Suprapubic skin (tissue), 4 donors: ENCODE data around the gene RANBP3L. TPM values are rescaled to one million over a fixed set of nuclear protein-coding genes. Genes with fewer than 3 reads are reported as not detected.

Source experiments
- DNase-seq, 2 donors: peaks; one replicate each; pipeline ENCODE4 v3.0.0-alpha.2; 2019; ENCODE audit warnings: low spot score in 2 of 2
- H3K27ac ChIP-seq: fragments of 200-600 bp; sonication (generic); one replicate; pipeline ENCODE4 v1.5.1; 2019
- H3K27me3 ChIP-seq: fragments of 200-600 bp; sonication (generic); one replicate; pipeline ENCODE4 v1.5.1; 2019
- H3K36me3 ChIP-seq: fragments of 200-600 bp; sonication (generic); one replicate; pipeline ENCODE4 v1.5.1; 2019
- H3K4me1 ChIP-seq: fragments of 200-600 bp; sonication (generic); one replicate; pipeline ENCODE4 v1.5.1; 2019
- H3K4me3 ChIP-seq: fragments of 200-600 bp; sonication (generic); one replicate; pipeline ENCODE4 v1.5.1; 2019; ENCODE audit warnings: mild to moderate bottlenecking
- H3K9me3 ChIP-seq: fragments of 200-600 bp; sonication (generic); one replicate; pipeline ENCODE4 v1.5.1; 2019
- EP300 ChIP-seq: sonication (generic); formaldehyde crosslinking; IDR thresholded peaks from one replicate; pipeline ENCODE4 v1.6.1; 2017; ENCODE audit warnings: antibody characterized with exemption
- POLR2A ChIP-seq, 2 donors: fragments of 450-650 bp; IDR thresholded peaks; one replicate each; pipeline ENCODE4 v1.6.1; 2017; ENCODE audit warnings: antibody characterized with exemption in 2 of 2, mild to moderate bottlenecking in 2 of 2, moderate library complexity in 2 of 2
- POLR2AphosphoS5 ChIP-seq, 3 donors: sonication (generic); formaldehyde crosslinking; IDR thresholded peaks; one replicate each; pipeline ENCODE4 v1.6.1; 2017; ENCODE audit warnings: antibody characterized with exemption in 3 of 3
- WGBS: methylation state at CpG from one replicate; pipeline ENCODE4 v1.1.5; 2018; 5-methylcytosine and 5-hydroxymethylcytosine counted together
- total RNA-seq, 4 donors: library from RNA; depleted of rRNA; stranded (reverse); fragments of >200 nt; gene quantifications; one replicate each; pipeline ENCODE4 v1.1.0, GENCODE V29; 2016
- TF ChIP-seq, protein P1 (sequence below), 2 donors: fragments of 200-600 bp in 1 of 2; fragments of 450-650 bp in 1 of 2; sonication (generic) in 1 of 2; IDR thresholded peaks; one replicate each; pipeline ENCODE4 v1.5.1; 2016 to 2019; ENCODE audit warnings: antibody characterized with exemption in 2 of 2, mild to moderate bottlenecking in 1 of 2, moderate library complexity in 1 of 2

The RANBP3L gene
- total RNA-seq, 4 donors from 2014 or later = 0.95 to 2.8 (median 1.5) TPM

DNA sequence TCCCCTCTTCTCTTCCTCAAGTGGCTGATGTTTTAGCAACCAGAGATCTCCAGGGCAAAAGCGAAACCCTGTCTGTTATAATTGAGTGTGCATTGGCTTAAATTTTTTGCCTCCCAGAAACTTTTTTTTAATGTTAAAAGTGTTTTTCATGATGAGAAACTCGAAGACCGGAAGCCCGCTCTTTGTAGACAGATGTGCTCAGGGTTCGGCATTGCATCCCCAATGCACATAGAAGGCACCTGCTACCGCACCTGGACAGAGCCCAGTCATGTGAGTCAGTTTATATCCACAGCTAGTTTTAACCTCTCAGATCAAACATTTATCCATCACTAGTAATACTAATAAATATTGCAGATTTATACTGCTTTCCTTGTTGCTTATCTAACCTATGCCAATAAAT, 40.5 kb downstream of the RANBP3L start:
- DNase-seq = no peak
- Histone ChIP-seq H3K4me1 (no peaks in the 10 kb centered on the region), H3K9me3 (no peaks in the 10 kb centered on the region), H3K4me3 (no peak overlapping the region), H3K36me3 (no peaks in the 10 kb centered on the region), H3K27ac (no peak overlapping the region), H3K27me3 (no peaks in the 10 kb centered on the region)
- TF ChIP-seq, protein P1, sequence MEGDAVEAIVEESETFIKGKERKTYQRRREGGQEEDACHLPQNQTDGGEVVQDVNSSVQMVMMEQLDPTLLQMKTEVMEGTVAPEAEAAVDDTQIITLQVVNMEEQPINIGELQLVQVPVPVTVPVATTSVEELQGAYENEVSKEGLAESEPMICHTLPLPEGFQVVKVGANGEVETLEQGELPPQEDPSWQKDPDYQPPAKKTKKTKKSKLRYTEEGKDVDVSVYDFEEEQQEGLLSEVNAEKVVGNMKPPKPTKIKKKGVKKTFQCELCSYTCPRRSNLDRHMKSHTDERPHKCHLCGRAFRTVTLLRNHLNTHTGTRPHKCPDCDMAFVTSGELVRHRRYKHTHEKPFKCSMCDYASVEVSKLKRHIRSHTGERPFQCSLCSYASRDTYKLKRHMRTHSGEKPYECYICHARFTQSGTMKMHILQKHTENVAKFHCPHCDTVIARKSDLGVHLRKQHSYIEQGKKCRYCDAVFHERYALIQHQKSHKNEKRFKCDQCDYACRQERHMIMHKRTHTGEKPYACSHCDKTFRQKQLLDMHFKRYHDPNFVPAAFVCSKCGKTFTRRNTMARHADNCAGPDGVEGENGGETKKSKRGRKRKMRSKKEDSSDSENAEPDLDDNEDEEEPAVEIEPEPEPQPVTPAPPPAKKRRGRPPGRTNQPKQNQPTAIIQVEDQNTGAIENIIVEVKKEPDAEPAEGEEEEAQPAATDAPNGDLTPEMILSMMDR (IDR thresholded peaks at IDR 0.05) = no peak
- 88% methylated on average over 6 of the region's 6 CpGs for WGBS

DNA sequence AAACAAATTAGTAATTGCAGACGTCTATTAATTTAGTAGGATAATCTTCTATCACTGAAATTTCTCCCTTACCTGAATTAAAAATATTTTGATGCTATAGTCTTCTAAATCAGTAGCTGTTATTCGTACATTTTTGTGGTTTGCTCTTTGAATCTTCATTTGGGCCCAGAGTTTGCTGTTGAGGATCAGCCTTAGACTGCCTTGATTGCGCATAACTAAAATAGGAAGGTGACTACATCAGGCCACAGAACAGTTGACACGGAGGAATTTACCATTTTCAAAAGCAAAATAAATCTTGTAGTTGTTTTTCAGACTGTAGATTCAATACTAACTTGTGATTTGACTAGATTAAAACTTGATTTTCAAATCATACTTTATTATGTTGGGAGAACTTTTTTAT, 48.1 kb downstream of the RANBP3L start:
- no peak for TF ChIP-seq POLR2A (IDR thresholded peaks at IDR 0.05)
- TF ChIP-seq, protein P1 (IDR thresholded peaks at IDR 0.05) = no peak
- TF ChIP-seq EP300 = no peak
- no peak for TF ChIP-seq POLR2AphosphoS5 (IDR thresholded peaks at IDR 0.05)
- 69% methylated on average over 4 of the region's 4 CpGs for WGBS
- H3K4me1 ChIP-seq = peaks cover 3% of the 10 kb centered on the region
- H3K27ac ChIP-seq = no peak overlapping the region
- H3K27me3 ChIP-seq = no peaks in the 10 kb centered on the region
- no peak overlapping the region for H3K4me3 ChIP-seq
- no peaks in the 10 kb centered on the region for H3K36me3 ChIP-seq
- DNase-seq = no peak
- H3K9me3 ChIP-seq = no peaks in the 10 kb centered on the region

DNA sequence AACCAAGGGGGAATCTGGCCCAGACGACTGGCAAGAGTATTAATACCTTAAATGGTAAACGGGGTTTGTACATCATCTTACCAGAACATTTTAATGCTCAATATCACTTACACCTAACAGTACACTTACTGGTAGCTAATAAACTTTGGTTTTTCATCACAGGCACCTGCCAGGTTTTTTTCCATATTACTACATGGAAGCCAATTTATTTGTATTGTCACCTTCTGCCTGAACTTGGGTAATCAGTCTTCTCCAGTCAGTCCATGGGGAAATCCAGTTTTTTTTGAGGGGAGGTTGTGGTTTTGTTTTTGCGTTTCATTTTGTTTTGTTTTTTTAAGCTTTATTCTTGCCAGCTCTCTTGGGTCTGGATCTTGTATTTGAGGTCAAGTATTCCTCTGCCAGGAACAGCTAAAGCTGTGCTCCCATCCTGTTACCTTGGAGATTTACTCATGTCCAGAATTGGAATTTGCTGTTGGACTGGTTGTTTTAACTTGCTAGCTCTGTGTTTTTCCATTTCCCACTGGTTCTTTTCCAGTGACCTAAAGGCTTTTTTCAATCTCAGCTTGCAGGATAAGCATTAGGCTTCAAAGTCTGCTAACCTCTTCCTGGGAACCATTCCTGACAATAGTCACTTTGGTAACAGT, 48.9 kb downstream of the RANBP3L start:
- WGBS = 71% methylated on average over 3 of the region's 3 CpGs
- H3K4me1 ChIP-seq = peaks cover 3% of the 10 kb centered on the region
- H3K9me3 ChIP-seq = no peaks in the 10 kb centered on the region
- no peak overlapping the region for H3K27ac ChIP-seq
- no peaks in the 10 kb centered on the region for H3K36me3 ChIP-seq
- TF ChIP-seq, protein P1 (IDR thresholded peaks at IDR 0.05) = no peak
- TF ChIP-seq POLR2A (IDR thresholded peaks at IDR 0.05) (no peak), EP300 (no peak), POLR2AphosphoS5 (IDR thresholded peaks at IDR 0.05) (no peak)
- no peak for DNase-seq
- no peak overlapping the region for H3K4me3 ChIP-seq
- H3K27me3 ChIP-seq = no peaks in the 10 kb centered on the region

DNA sequence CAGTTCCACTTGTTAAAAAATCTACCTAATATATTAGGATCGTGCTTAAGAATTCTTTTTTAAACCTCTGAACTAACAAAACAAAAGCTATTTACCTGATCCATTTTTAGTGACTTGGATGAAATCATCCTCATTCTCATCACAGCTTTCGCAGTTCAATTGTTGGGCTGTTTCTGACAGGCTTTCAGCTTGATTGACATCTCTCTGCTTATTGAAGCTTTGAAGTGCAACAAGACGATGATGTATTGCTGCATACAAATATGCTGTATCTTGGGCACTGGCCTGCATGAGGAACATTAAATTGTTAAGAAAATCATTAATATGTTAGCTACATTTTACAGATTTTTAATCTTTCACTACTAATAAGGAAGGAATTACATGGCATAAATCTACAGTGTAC, 50.5 kb downstream of the RANBP3L start:
- H3K4me1 ChIP-seq = peaks cover 3% of the 10 kb centered on the region
- TF ChIP-seq POLR2AphosphoS5 (IDR thresholded peaks at IDR 0.05) (no peak), EP300 (no peak), POLR2A (IDR thresholded peaks at IDR 0.05) (no peak)
- TF ChIP-seq, protein P1 (IDR thresholded peaks at IDR 0.05) = no peak
- no peaks in the 10 kb centered on the region for H3K27me3 ChIP-seq
- H3K9me3 ChIP-seq = no peaks in the 10 kb centered on the region
- WGBS = 89% methylated on average over 3 of the region's 3 CpGs
- no peak overlapping the region for H3K4me3 ChIP-seq
- H3K27ac ChIP-seq = no peak overlapping the region
- DNase-seq = no peak
- no peaks in the 10 kb centered on the region for H3K36me3 ChIP-seq

DNA sequence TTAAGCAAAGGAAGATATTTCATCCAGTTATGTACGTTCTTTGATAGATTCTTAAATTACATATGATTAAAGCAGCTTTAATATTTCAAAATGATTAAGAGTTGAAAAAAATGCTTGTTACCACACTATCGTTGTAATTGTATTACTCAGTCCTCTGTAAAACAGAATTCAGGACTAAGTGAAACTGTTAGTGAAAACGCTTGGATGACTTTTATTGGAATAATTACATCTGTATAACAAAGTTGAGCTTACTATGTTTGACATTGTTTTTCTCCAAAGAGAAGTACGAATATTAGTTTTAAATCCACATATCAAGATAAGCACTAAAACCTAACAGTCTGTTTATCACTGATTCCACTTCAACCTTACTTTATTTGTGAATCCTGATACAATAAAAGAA, 51.3 kb downstream of the RANBP3L start:
- Histone ChIP-seq H3K4me3 (no peak overlapping the region), H3K9me3 (no peaks in the 10 kb centered on the region), H3K4me1 (peaks cover 3% of the 10 kb centered on the region), H3K36me3 (no peaks in the 10 kb centered on the region), H3K27ac (no peak overlapping the region), H3K27me3 (no peaks in the 10 kb centered on the region)
- no peak for TF ChIP-seq EP300
- TF ChIP-seq, protein P1 (IDR thresholded peaks at IDR 0.05) = no peak
- no peak for TF ChIP-seq POLR2A (IDR thresholded peaks at IDR 0.05)
- no peak for TF ChIP-seq POLR2AphosphoS5 (IDR thresholded peaks at IDR 0.05)
- 90% methylated on average over 4 of the region's 4 CpGs for WGBS
- no peak for DNase-seq
